Measurements from ENCODE around the gene HAT1.
"Not testable (repeated sequence)": the region's sequence is repeated elsewhere in the genome, so short reads cannot be mapped to it uniquely, and the experiment has no call there.

- TF ChIP-seq CTCF, POLR2A (IDR thresholded peaks at IDR 0.05): not testable (repeated sequence)
Measured at GRCh38 chr2:171997031-171997430, 74.8 kb downstream of the HAT1 start.

Measured in ovary (tissue), 3 donors.